ENCODE results near the gene GSK3B. TPM values are rescaled to one million over a fixed set of nuclear protein-coding genes. Genes with fewer than 3 reads are reported as not detected.
"Not testable (repeated sequence)": the region's sequence is repeated elsewhere in the genome, so short reads cannot be mapped to it uniquely, and the experiment has no call there.

The GSK3B gene
- total RNA-seq, 4 donors from 2014 or later = 26.3 to 43.0 (median 31.8) TPM

DNA sequence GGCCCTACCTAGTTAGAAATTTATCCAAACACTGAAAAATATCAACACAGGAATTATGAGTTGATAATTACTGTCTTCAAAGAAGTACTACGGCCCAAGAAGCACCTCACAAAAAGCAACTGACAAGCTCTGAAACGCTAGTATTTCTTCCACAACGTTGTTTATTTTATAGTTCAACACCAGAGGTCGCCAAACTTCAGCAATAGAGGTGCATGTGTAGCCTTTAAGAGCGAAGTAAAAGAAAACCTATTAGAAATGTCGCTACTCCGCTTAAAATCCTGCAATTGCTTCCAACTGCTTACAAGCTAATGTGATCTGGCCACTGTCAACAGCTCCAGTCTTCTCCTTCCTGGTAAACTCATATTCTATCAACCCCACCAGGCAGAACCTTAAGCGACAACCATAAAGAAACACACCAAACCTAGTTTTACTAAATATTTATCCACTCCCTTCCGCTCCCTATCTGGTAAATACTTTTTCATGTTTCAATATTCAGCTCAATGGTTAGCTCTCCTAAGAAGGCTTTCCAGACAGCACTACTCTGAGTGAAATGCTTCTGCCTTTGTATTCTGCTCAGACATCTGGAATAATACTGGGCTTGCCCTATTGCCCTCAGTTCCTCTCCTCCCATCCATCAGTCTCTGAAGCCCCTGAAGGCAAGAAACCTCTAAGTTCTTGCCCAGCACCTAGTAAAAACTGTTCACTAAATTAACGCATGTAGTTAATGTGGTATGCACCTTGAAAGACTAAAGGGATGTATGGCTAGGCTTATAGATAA, 202.1 kb downstream of the GSK3B start:
- no peak for DNase-seq (ENCODE audit: low spot score)
- ATAC-seq (ENCODE audit: low FRiP score) = peak; percentile 86
- TF ChIP-seq, protein P1, sequence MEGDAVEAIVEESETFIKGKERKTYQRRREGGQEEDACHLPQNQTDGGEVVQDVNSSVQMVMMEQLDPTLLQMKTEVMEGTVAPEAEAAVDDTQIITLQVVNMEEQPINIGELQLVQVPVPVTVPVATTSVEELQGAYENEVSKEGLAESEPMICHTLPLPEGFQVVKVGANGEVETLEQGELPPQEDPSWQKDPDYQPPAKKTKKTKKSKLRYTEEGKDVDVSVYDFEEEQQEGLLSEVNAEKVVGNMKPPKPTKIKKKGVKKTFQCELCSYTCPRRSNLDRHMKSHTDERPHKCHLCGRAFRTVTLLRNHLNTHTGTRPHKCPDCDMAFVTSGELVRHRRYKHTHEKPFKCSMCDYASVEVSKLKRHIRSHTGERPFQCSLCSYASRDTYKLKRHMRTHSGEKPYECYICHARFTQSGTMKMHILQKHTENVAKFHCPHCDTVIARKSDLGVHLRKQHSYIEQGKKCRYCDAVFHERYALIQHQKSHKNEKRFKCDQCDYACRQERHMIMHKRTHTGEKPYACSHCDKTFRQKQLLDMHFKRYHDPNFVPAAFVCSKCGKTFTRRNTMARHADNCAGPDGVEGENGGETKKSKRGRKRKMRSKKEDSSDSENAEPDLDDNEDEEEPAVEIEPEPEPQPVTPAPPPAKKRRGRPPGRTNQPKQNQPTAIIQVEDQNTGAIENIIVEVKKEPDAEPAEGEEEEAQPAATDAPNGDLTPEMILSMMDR (IDR thresholded peaks at IDR 0.05) = no peak

DNA sequence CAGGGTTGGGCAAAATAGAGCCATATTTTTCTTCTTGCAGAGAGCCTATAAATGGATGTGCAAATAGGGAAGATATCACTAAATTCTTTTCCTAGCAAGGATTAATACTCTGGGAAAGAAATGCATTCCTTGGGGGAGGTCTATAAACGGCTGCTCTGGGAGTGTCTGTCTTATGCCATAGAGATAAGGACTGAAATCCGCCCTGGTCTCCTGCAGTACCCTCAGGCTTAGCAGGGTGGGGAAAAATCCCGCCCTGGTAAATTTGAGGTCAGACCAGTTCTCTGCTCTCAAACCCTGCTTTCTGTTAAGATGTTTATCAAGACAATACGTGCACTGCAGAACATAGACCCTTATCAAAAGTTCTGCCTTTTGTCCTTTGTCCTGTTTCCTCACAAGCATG, 205.6 kb downstream of the GSK3B start:
- DNase-seq (ENCODE audit: low spot score); ATAC-seq (ENCODE audit: low FRiP score): not testable (repeated sequence)

DNA sequence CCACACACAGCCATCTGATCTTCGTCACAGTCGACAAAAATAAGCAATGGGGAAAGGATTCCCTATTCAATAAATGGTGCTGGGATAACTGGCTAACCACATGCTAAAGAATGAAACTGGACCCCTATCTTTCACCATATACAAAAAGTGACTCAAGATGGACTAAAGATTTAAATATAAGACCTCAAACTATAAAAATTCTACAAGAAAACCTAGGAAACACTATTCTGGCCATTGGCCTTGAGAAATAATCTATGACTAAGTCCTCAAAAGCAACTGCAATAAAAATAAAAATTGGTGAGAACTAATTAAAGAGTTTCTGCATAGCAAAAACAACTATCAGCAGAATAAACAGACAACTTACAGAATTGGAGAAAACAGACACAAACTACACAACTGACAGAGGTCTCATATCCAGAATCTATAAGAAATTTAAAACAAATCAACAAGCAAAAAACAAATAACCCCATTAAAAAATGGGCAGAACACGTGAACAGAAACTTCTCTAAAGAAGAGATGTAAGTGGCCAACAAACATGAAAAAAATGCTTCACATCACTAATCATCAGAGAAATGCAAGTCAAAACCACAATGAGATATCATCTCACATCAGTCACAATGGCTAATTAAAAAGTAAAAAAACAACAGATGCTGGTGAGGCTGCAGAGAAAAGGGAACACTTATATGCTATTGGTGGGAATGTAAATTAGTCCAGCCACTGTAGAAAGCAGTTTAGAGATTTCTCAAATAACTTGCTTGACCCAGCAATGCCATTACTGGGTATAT, 208.3 kb downstream of the GSK3B start:
- no peak for DNase-seq (ENCODE audit: low spot score)
- TF ChIP-seq, protein P1 (IDR thresholded peaks at IDR 0.05) = no peak

DNA sequence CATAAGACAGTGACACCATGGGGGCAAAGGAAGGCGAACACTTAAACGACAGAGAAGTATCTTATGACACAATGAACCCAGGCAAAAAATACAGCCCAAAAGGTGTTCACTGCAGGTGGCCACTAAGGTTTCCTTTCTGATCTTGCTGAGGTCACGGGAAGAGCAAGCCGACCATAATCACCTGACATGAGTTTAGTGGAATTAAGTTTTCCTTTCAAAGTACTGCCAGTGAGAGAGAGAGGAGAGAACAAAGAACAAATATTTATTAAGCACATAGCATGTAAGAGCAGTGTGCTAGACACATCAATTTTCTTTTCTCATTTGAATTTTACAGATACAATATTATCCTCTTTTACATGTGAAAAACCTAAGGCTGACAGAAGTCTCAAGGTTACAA, 210.1 kb downstream of the GSK3B start:
- ATAC-seq (ENCODE audit: low FRiP score) (no peak), DNase-seq (ENCODE audit: low spot score) (no peak)
- TF ChIP-seq, protein P1 (IDR thresholded peaks at IDR 0.05) = no peak

More for the DNA sequence above, 208.3 kb downstream of the GSK3B start:
- ATAC-seq (ENCODE audit: low FRiP score) = no peak

DNA sequence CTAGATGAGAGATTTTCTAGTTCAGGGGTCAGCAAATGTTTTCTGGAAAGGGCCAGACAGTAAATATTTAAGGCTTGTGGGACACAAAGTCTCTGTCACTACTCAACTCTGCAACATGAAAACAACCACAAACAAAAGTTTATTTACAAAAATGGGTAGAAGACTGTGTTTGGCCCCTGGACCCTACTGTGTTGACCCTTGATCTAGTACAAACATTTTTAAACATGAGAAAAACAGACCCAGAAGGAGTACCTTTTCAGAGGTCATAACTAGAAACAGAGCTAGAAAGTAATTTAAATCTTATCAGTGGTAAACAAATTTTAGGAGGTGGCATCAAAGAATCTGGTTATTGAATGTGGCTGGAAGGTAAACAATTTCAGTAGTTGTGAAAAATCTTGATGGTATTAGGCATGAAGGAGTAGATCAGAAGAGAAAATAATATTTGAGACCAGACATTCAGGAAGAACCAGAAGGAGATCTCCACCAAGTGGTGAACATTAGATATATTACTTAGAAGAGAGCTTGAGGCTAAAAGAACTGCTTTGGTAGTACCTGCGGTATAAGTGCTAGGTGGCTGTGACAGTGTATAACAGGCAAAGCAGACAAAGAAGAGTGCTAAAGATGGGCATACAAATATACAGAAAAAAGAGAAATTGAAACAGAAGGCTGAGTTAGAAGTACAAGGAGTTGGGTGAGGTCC, 210.6 kb downstream of the GSK3B start:
- TF ChIP-seq, protein P1 (IDR thresholded peaks at IDR 0.05) = no peak
- no peak for ATAC-seq (ENCODE audit: low FRiP score)

DNA sequence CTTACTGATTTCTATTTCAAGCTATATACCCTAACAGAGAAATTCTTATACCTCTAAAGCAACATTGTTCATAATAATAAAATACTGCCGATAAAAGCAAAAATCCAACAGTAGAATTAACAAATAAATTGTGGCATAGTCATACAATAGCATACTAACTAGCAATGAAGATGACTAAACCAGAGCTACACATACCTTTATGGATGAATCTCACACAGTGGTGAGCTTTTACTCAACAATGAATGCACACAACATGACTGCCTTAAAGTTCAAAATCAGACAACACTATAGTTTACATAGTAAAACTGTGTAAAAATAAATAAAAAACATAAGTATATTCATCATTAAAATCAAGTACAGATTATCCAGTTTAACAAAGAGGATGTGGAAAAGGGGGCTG, 213.3 kb downstream of the GSK3B start:
- TF ChIP-seq, protein P1 (IDR thresholded peaks at IDR 0.05) = no peak
- DNase-seq (ENCODE audit: low spot score) = no peak
- ATAC-seq (ENCODE audit: low FRiP score) = no peak

More for the DNA sequence above, 210.6 kb downstream of the GSK3B start:
- no peak for DNase-seq (ENCODE audit: low spot score)

DNA sequence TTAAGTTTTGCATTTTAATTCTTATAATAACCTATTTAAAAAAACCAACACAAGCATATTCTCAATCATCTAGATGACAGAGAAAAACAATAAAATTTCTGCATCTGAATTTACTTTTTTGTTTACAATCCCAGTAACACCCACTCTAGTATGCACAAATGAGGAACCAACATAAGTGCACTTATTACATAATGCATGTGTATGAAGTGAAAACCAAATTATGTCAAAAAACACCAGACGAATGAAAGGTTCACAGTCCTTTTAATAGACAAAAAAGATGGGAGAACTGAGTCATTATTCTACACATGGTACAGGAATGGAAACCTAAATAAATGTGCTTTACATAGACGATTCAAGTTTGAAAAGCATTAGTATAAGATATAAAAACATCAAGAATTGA, 220.6 kb downstream of the GSK3B start:
- DNase-seq (ENCODE audit: low spot score) (no peak), ATAC-seq (ENCODE audit: low FRiP score) (no peak)
- TF ChIP-seq, protein P1 (IDR thresholded peaks at IDR 0.05) = no peak
